ENCODE results near the gene HELZ.

DNA sequence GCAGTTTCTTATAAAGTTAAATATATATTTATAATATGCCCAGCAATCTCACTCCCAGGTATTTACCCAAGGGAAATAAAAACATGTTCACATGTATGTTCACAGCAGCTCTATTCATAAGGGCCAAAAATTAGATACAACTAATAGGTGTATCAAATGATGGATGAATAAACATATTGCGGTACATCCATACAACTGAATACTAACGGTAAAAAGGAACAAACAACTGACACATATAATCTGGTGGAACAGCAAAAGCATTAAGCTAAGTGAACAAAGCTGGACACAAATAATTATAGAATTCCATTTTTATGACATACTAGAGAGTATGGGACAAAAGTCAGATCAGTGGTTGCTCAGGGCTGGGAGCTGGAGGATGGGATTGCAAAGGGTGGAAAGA is 125.9 kb downstream of the HELZ start:
- TF ChIP-seq EZH2 (IDR thresholded peaks at IDR 0.05; ENCODE audit: low read length, missing control alignments): no peak
- TF ChIP-seq, protein P1, sequence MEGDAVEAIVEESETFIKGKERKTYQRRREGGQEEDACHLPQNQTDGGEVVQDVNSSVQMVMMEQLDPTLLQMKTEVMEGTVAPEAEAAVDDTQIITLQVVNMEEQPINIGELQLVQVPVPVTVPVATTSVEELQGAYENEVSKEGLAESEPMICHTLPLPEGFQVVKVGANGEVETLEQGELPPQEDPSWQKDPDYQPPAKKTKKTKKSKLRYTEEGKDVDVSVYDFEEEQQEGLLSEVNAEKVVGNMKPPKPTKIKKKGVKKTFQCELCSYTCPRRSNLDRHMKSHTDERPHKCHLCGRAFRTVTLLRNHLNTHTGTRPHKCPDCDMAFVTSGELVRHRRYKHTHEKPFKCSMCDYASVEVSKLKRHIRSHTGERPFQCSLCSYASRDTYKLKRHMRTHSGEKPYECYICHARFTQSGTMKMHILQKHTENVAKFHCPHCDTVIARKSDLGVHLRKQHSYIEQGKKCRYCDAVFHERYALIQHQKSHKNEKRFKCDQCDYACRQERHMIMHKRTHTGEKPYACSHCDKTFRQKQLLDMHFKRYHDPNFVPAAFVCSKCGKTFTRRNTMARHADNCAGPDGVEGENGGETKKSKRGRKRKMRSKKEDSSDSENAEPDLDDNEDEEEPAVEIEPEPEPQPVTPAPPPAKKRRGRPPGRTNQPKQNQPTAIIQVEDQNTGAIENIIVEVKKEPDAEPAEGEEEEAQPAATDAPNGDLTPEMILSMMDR (conservative IDR thresholded peaks at IDR 0.05 in 1 of 2, IDR thresholded peaks at IDR 0.05 in 1 of 2; ENCODE audit: low read depth in 1 of 2, low read length in 2 of 2): no peak

Data from fibroblast of lung (primary cell).